Type B pancreatic cell (in vitro differentiated cells): ENCODE data around the gene BRD9. TPM values are rescaled to one million over a fixed set of nuclear protein-coding genes. Genes with fewer than 3 reads are reported as not detected.

ENCODE experiments used
- DNase-seq: peaks from one replicate; pipeline ENCODE4 v3.0.0; 2021; ENCODE audit warnings: mixed read lengths; ENCODE audit not compliant: unreplicated experiment; ENCODE audit errors: extremely low spot score
- H3K27ac Mint-ChIP-seq: 2 replicates; pipeline ENCODE4 v1.8.0; 2021; ENCODE audit warnings: mild to moderate bottlenecking, mixed read lengths
- H3K27me3 Mint-ChIP-seq: 2 replicates; pipeline ENCODE4 v1.8.0; 2021; ENCODE audit warnings: mixed read lengths
- H3K36me3 Mint-ChIP-seq: 2 replicates; pipeline ENCODE4 v1.8.0; 2021; ENCODE audit warnings: mixed read lengths
- H3K4me1 Mint-ChIP-seq: one replicate; pipeline ENCODE4 v1.8.0; 2021; ENCODE audit warnings: mixed read lengths; ENCODE audit not compliant: unreplicated experiment
- H3K4me3 Mint-ChIP-seq: 2 replicates; pipeline ENCODE4 v1.8.0; 2021; ENCODE audit warnings: mild to moderate bottlenecking, mixed read lengths
- H3K9me3 Mint-ChIP-seq: 2 replicates; pipeline ENCODE4 v1.8.0; 2021; ENCODE audit warnings: mixed read lengths
- CTCF ChIP-seq: fragments of 200-600 bp; sonication (generic); conservative IDR thresholded peaks from 2 replicates; pipeline ENCODE4 v1.5.0; 2021; ENCODE audit warnings: antibody characterized with exemption, mild to moderate bottlenecking
- total RNA-seq: library from RNA; stranded (reverse); gene quantifications from 2 replicates; pipeline ENCODE4 v1.2.1, GENCODE V29; 2021; ENCODE audit warnings: low replicate concordance

The BRD9 gene
- total RNA-seq, 1 donor from 2014 or later: 55.6 TPM

GRCh38 chr5:902129-902916 lies 9.7 kb upstream of the BRD9 start:
- no peaks in the 10 kb centered on the region for H3K27me3 Mint-ChIP-seq
- peaks cover 3% of the 10 kb centered on the region for H3K36me3 Mint-ChIP-seq
- TF ChIP-seq CTCF: no peak
- no peaks in the 10 kb centered on the region for H3K9me3 Mint-ChIP-seq
- no peak for DNase-seq
- no peaks in the 10 kb centered on the region for H3K4me1 Mint-ChIP-seq
- no peak overlapping the region for H3K27ac Mint-ChIP-seq
- no peak overlapping the region for H3K4me3 Mint-ChIP-seq

- Mint-ChIP-seq H3K27me3 (no peaks in the 10 kb centered on the region), H3K27ac (no peak overlapping the region), H3K4me3 (no peak overlapping the region), H3K4me1 (no peaks in the 10 kb centered on the region), H3K36me3 (peaks cover 7% of the 10 kb centered on the region), H3K9me3 (no peaks in the 10 kb centered on the region)
- no peak for DNase-seq
- no peak for TF ChIP-seq CTCF
Measured at GRCh38 chr5:900781-901180, 8.2 kb upstream of the BRD9 start.

GRCh38 chr5:893711-894110 lies 1.1 kb upstream of the BRD9 start:
- no peak for TF ChIP-seq CTCF
- Mint-ChIP-seq H3K36me3 (peaks cover 4% of the 10 kb centered on the region), H3K4me1 (peaks cover 14% of the 10 kb centered on the region), H3K9me3 (no peaks in the 10 kb centered on the region), H3K27me3 (no peaks in the 10 kb centered on the region), H3K27ac (peak overlapping the region; percentile 18), H3K4me3 (peak overlapping the region; percentile 86)
- DNase-seq: no peak

- no peaks in the 10 kb centered on the region for H3K9me3 Mint-ChIP-seq
- TF ChIP-seq CTCF: no peak
- peaks cover 4% of the 10 kb centered on the region for H3K36me3 Mint-ChIP-seq
- no peak overlapping the region for H3K27ac Mint-ChIP-seq
- DNase-seq: no peak
- peak overlapping the region; percentile 86 for H3K4me3 Mint-ChIP-seq
- no peaks in the 10 kb centered on the region for H3K27me3 Mint-ChIP-seq
- peaks cover 14% of the 10 kb centered on the region for H3K4me1 Mint-ChIP-seq
Measured at GRCh38 chr5:893137-893506, 521 bp upstream of the BRD9 start.

GRCh38 chr5:891837-892393 lies 686 bp downstream of the BRD9 start:
- TF ChIP-seq CTCF: no peak
- no peaks in the 10 kb centered on the region for H3K9me3 Mint-ChIP-seq
- H3K27me3 Mint-ChIP-seq: no peaks in the 10 kb centered on the region
- H3K36me3 Mint-ChIP-seq: peaks cover 10% of the 10 kb centered on the region
- H3K27ac Mint-ChIP-seq: peak overlapping the region; percentile 92
- DNase-seq: no peak
- peak overlapping the region; percentile 93 for H3K4me3 Mint-ChIP-seq
- H3K4me1 Mint-ChIP-seq: peaks cover 14% of the 10 kb centered on the region
